ENCODE measurements around the gene SHC3. TPM values are rescaled to one million over a fixed set of nuclear protein-coding genes. Genes with fewer than 3 reads are reported as not detected.

SHC3 gene
- total RNA-seq, 2 experiments from 2014 or later, result 0.03 TPM; not detected in 1

DNA sequence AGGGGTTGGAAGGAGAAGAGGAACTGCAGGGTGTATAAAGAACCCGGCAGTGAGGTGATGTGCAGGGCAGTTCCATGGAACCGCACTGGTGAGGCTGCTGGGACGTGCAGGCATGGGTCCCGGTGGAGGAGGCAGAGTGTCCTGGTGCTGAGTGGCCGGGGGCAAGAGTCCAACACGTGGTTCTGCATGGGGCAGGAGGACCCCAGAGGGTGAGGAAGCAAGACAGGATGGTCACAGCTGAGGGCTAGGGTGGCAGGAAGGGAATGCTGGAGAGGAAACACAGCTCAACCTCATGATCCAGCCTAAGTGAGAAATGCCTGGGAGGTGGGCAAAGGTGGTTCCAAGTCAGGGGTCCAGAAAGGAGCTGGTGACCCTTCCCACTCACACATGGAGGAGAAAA lies 100.2 kb downstream of the SHC3 start:
- POLR2A ChIA-PET, result interaction anchor here (1.6 kb wide), 1 partner anchor 20 kb away, joined by 3 read pairs; no protein-coding TSS in a partner anchor
- Histone ChIP-seq H3K36me3 (ENCODE audit: insufficient read depth, low read length) (no peaks in the 10 kb centered on the region), H2AFZ (ENCODE audit: low read length) (no peak overlapping the region), H4K20me1 (ENCODE audit: insufficient read depth, low read length) (no peaks in the 10 kb centered on the region), H3K4me1 (ENCODE audit: insufficient read depth, low read length, poor library complexity, severe bottlenecking) (no peaks in the 10 kb centered on the region), H3K9me3 (ENCODE audit: low read length) (no peaks in the 10 kb centered on the region), H3K79me2 (ENCODE audit: insufficient read depth, low read depth, low read length) (no peaks in the 10 kb centered on the region), H3K9me2 (ENCODE audit: insufficient read depth, low read length) (no peaks in the 10 kb centered on the region), H3K27ac (ENCODE audit: low read depth, low read length, poor library complexity, severe bottlenecking) (no peak overlapping the region), H3K4me2 (ENCODE audit: low read length) (no peak overlapping the region), H3K4me3 (ENCODE audit: low read depth, low read length, poor library complexity, severe bottlenecking) (no peak overlapping the region)
- CTCF ChIA-PET (ENCODE audit: unreplicated experiment), result no interaction called here
- DNase-seq (ENCODE audit: low spot score), result no peak
- TF ChIP-seq EZH2phosphoT487 (IDR thresholded peaks at IDR 0.05; ENCODE audit: borderline replicate concordance, low read depth, low read length) (no peak), CTCF (conservative IDR thresholded peaks at IDR 0.05; ENCODE audit: low read length) (no peak)
- no TSS peak for BruUV-seq (replicated peaks)
- intact Hi-C loops (cut with micrococcal nuclease; ENCODE audit: unreplicated experiment), result no loop called here

GRCh38 chr9:89077519-89077918 lies 101.1 kb downstream of the SHC3 start:
- TF ChIP-seq CTCF (conservative IDR thresholded peaks at IDR 0.05; ENCODE audit: low read length) (no peak), EZH2phosphoT487 (IDR thresholded peaks at IDR 0.05; ENCODE audit: borderline replicate concordance, low read depth, low read length) (no peak)
- H4K20me1 ChIP-seq (ENCODE audit: insufficient read depth, low read length), result no peaks in the 10 kb centered on the region
- H3K4me2 ChIP-seq (ENCODE audit: low read length), result no peak overlapping the region
- no TSS peak for BruUV-seq (replicated peaks)
- no peak overlapping the region for H2AFZ ChIP-seq (ENCODE audit: low read length)
- no peak overlapping the region for H3K27ac ChIP-seq (ENCODE audit: low read depth, low read length, poor library complexity, severe bottlenecking)
- H3K79me2 ChIP-seq (ENCODE audit: insufficient read depth, low read depth, low read length), result no peaks in the 10 kb centered on the region
- DNase-seq (ENCODE audit: low spot score), result peak; percentile 7
- H3K36me3 ChIP-seq (ENCODE audit: insufficient read depth, low read length), result no peaks in the 10 kb centered on the region
- POLR2A ChIA-PET, result no interaction called here
- intact Hi-C loops (cut with micrococcal nuclease; ENCODE audit: unreplicated experiment), result no loop called here
- H3K9me3 ChIP-seq (ENCODE audit: low read length), result no peaks in the 10 kb centered on the region
- H3K4me1 ChIP-seq (ENCODE audit: insufficient read depth, low read length, poor library complexity, severe bottlenecking), result no peaks in the 10 kb centered on the region
- CTCF ChIA-PET (ENCODE audit: unreplicated experiment), result no interaction called here
- H3K4me3 ChIP-seq (ENCODE audit: low read depth, low read length, poor library complexity, severe bottlenecking), result no peak overlapping the region
- H3K9me2 ChIP-seq (ENCODE audit: insufficient read depth, low read length), result no peaks in the 10 kb centered on the region

GRCh38 chr9:89073397-89073796 lies 105.2 kb downstream of the SHC3 start:
- no peaks in the 10 kb centered on the region for H3K9me3 ChIP-seq (ENCODE audit: low read length)
- DNase-seq (ENCODE audit: low spot score), result no peak
- no peak overlapping the region for H3K4me2 ChIP-seq (ENCODE audit: low read length)
- no peaks in the 10 kb centered on the region for H3K9me2 ChIP-seq (ENCODE audit: insufficient read depth, low read length)
- no peaks in the 10 kb centered on the region for H4K20me1 ChIP-seq (ENCODE audit: insufficient read depth, low read length)
- no peaks in the 10 kb centered on the region for H3K79me2 ChIP-seq (ENCODE audit: insufficient read depth, low read depth, low read length)
- POLR2A ChIA-PET, result interaction anchor here (0.7 to 1.0 kb wide), 2 partner anchors 8 to 40 kb away, joined by 3 read pairs; no protein-coding TSS in a partner anchor
- H3K4me1 ChIP-seq (ENCODE audit: insufficient read depth, low read length, poor library complexity, severe bottlenecking), result no peaks in the 10 kb centered on the region
- H3K27ac ChIP-seq (ENCODE audit: low read depth, low read length, poor library complexity, severe bottlenecking), result no peak overlapping the region
- no peaks in the 10 kb centered on the region for H3K36me3 ChIP-seq (ENCODE audit: insufficient read depth, low read length)
- H3K4me3 ChIP-seq (ENCODE audit: low read depth, low read length, poor library complexity, severe bottlenecking), result no peak overlapping the region
- no peak overlapping the region for H2AFZ ChIP-seq (ENCODE audit: low read length)
- TF ChIP-seq EZH2phosphoT487 (IDR thresholded peaks at IDR 0.05; ENCODE audit: borderline replicate concordance, low read depth, low read length) (no peak), CTCF (conservative IDR thresholded peaks at IDR 0.05; ENCODE audit: low read length) (no peak)
- BruUV-seq (replicated peaks), result no TSS peak
- CTCF ChIA-PET (ENCODE audit: unreplicated experiment), result no interaction called here
- intact Hi-C loops (cut with micrococcal nuclease; ENCODE audit: unreplicated experiment), result no loop called here
